IPS-NIHi7 (cell line): ENCODE results near the gene RCCD1.

ENCODE experiments used
- DNase-seq: peaks from one replicate; pipeline ENCODE4 v3.0.0; 2012; ENCODE audit warnings: mixed read lengths; ENCODE audit errors: extremely low spot score

The RCCD1 gene

GRCh38 chr15:90942354-90943120 lies 12.1 kb upstream of the RCCD1 start:
- no peak for DNase-seq

- DNase-seq, result no peak
Measured at GRCh38 chr15:90945091-90945490, 9.6 kb upstream of the RCCD1 start.

DNA sequence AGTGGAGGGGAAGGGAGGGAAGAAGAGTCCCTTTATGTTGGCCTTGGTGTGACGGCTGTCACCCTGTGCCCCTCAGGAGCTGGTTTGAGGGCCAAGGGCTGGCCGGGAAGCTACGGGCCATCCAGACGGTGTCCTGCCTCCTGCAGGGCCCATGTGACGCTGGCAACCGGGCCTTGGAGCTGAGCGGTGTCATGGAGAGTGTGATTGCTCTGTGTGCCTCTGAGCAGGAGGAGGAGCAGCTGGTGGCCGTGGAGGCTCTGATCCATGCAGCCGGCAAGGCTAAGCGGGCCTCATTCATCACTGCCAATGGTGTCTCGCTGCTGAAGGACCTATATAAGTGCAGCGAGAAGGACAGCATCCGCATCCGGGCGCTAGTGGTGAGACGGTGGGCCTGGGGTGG lies 8.1 kb upstream of the RCCD1 start:
- DNase-seq, result no peak

DNA sequence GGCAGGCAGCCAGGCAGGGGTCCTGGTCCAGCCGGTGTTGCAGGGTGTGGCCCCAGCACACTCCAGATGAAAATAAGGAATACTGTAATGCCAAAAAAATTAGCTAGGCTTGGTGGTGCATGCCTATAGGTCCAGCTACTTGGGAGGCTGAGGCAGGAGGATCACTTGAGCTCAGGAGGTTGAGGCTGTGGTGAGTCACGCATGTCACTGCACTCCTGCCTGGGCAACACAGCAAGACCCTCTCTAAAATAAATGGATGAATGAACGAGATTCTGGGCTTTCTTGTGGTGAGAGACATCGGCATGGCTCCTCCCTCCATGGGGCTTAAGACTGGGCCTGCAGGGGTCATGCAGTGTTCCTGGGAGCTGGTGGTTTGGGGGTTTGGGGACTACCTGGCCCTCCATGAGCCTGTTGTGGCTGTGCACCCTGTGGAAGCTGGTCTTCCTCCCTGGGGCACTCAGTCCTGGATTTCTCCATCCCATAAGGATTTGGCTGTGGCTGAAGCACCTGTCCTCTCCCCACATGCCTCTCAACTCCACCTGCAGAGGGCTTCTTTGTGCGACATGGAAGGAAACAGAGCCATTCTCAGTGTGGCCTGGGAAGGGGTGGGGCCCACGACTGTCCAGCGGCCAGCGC lies 7.6 kb upstream of the RCCD1 start:
- no peak for DNase-seq

- no peak for DNase-seq
Measured at GRCh38 chr15:90947577-90948357, 6.9 kb upstream of the RCCD1 start.

DNA sequence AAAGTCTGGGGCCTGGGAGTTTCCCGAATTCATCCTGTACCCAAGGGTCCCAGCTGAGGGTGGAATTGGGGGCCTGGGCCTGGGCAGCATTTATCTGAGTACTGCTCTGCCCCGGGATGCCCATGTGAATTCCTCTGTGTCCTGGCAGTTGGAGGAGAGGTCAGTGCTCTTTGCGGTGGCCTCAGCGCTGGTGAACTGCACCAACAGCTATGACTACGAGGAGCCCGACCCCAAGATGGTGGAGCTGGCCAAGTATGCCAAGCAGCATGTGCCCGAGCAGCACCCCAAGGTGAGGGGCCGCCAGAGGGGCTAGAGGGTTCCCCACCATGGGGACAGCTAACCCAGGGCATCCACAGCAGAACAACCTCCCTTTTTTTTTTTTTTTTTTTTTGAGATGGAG lies 6.2 kb upstream of the RCCD1 start:
- no peak for DNase-seq

- DNase-seq, result no peak
Measured at GRCh38 chr15:90949979-90950675, 4.6 kb upstream of the RCCD1 start.

- no peak for DNase-seq
Measured at GRCh38 chr15:90950676-90951075, 4.0 kb upstream of the RCCD1 start.

- no peak for DNase-seq
Measured at GRCh38 chr15:90952901-90953677, 1.6 kb upstream of the RCCD1 start.

DNA sequence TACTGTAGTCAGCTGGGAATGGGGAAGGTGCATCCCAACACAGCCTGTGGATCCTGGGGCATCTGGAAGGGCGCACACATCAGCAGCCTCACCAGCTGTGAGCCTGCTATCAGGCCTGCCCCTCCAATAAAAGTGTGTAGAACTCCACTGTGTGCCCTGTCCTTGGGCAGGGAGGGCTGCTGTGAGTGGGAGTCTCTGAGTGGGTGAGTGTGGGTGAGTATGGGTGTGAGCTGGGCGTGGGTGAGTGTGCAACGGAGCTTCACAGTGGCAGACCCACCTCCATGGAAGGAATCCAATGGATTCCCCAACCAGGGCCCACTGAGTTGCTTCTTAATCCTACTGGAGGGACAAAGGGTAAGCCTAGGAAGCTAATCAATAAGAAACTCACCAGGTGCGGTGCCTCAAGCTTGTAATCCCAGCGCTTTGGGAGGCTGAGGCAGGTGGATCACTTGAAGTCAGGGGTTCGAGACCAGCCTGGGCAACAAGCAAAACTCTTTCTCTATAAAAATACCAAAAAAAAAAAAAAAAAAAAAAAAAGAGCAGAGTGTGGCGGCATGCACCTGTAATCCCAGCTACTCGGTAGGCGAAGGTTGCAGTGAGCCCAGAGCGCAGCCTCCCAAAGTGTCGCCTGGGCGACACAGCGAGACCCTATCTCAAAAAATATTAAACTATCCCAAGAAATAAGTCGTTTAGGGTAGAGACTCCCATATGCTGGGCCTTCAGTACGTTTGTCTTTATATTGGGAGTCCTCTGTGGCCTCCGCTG lies 555 bp upstream of the RCCD1 start:
- DNase-seq, result no peak

- no peak for DNase-seq
Measured at GRCh38 chr15:90955624-90956273, 1.1 kb downstream of the RCCD1 start.

GRCh38 chr15:90956274-90957030 lies 1.8 kb downstream of the RCCD1 start:
- DNase-seq, result peak; percentile 94

- peak; percentile 58 for DNase-seq
Measured at GRCh38 chr15:90957031-90957790, 2.5 kb downstream of the RCCD1 start.

- DNase-seq, result no peak
Measured at GRCh38 chr15:90957791-90958190, 3.1 kb downstream of the RCCD1 start.

DNA sequence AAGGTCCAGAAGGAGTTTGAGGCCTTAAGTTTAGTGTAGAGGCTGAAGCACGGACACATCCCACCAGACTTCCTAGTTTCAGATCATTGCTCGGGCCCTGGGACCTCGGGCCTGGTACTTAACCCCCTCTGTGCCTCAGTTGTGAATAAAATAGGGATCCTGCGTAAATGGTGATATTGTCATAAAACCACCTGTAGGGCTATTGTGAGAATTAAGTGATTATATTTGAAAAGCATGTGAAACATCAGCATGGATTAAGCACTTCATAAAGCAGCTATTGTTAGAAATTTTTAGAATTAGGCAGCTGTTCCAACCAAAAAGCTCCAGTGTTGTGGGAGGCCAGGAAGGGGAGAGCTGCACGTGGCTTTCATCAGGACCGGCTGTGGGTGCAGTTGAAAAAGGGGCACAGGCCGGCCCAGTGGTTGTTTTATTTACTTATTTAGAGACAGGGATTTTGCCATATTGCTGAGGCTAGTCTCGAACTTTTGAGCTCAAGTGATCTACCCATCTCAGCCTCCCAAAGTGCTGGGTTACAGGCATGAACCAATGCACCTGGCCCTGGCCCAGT lies 4.4 kb downstream of the RCCD1 start:
- DNase-seq, result no peak

DNA sequence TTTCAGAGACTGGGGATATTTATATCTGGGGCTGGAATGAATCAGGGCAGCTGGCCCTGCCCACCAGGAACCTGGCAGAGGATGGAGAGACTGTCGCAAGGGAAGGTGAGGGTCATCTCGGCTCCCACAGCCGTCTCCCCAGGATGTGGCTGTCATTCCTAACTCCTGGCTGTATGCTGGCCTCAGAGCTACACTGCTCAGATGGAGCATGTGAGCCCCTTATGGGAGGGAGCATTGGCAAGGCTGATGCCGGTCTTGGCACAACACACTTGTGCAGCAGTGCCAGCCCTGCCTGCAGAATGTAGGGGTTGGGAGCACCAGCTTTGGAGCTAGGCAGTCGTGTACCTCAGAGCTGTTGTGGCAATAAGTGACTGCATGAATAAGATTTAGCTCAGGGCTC lies 5.2 kb downstream of the RCCD1 start:
- no peak for DNase-seq

DNA sequence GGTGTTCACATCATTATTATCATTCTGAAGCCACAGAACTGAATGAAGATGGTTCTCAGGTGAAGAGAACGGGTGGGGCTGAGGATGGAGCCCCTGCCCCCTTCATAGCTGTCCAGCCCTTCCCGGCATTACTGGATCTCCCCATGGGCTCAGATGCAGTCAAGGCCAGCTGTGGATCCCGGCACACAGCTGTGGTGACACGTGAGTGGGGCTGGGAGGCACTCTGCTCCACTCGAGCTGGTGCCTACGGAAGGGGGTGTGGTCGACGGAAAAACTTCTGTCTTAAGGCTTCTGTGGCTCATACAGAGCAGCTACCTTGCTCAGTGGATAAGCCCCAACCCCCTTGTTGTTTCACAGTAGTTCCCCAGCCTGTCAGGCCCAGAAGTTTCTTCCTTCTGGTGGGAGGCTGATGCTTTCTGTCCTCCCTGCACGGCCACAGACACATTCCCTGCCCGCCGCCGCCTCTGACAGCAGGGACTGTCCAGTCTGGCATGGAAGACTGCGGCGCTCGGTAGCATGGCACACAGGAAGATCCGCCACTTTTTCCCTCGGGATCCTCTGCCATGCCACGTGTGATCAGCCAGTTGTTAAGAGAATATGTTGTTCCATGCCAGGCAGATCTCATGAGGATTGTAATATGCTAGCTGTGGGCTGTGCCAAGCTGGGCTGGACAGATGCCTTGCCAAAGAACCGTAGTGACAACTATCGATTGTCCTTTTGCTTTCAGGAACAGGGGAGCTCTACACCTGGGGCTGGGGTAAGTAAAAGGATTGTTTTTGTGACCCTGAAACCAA lies 5.8 kb downstream of the RCCD1 start:
- DNase-seq, result no peak
